ENCODE results near the gene SPATS1. TPM values are rescaled to one million over a fixed set of nuclear protein-coding genes. Genes with fewer than 3 reads are reported as not detected.

Gene SPATS1
- total and polyA plus RNA-seq, 2 donors (not counting 1 experiment from before 2014, with no cell fraction given) = not detected

DNA sequence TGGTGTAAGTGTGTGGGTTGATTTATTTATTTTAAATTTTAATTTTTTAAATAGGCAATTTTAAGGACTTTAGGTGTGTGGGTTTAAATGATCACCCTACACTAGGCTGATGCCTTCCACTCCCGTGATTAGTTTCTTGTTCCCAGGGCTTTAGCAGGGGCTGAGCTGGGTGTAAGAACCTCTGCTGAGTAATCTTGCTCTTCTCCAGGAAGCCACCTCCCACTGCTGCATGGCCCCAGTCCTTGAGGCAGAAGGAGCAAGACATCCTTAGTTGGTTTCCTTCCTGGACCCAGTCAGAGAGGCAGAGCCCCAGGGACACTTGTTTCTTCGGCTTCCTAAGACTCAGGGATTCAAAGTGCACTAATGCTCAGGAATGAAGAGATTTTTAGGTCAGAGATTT lies 25.2 kb downstream of the SPATS1 start:
- POLR2A ChIA-PET = no interaction called here
- no peak overlapping the region for H3K27ac ChIP-seq (ENCODE audit: low read length in 2 of 2)
- TF ChIP-seq, protein P1, sequence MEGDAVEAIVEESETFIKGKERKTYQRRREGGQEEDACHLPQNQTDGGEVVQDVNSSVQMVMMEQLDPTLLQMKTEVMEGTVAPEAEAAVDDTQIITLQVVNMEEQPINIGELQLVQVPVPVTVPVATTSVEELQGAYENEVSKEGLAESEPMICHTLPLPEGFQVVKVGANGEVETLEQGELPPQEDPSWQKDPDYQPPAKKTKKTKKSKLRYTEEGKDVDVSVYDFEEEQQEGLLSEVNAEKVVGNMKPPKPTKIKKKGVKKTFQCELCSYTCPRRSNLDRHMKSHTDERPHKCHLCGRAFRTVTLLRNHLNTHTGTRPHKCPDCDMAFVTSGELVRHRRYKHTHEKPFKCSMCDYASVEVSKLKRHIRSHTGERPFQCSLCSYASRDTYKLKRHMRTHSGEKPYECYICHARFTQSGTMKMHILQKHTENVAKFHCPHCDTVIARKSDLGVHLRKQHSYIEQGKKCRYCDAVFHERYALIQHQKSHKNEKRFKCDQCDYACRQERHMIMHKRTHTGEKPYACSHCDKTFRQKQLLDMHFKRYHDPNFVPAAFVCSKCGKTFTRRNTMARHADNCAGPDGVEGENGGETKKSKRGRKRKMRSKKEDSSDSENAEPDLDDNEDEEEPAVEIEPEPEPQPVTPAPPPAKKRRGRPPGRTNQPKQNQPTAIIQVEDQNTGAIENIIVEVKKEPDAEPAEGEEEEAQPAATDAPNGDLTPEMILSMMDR (IDR thresholded peaks at IDR 0.05) = no peak
- TF ChIP-seq EZH2 (IDR thresholded peaks at IDR 0.05; ENCODE audit: borderline replicate concordance, insufficient read depth, low read depth, low read length, poor library complexity, severe bottlenecking) = no peak
- Mint-ChIP-seq H3K4me3 (no peak overlapping the region), H3K27ac (no peak overlapping the region), H3K9me3 (ENCODE audit: insufficient read depth) (no peaks in the 10 kb centered on the region), H3K4me1 (peaks cover 10% of the 10 kb centered on the region), H3K27me3 (peaks cover 18% of the 10 kb centered on the region)
- DNase-seq (no peak), ATAC-seq (ENCODE audit: low read depth) (no peak)
- no peak overlapping the region for H3K4me2 ChIP-seq (replicated peaks; ENCODE audit: low read depth, low read length, poor library complexity, severe bottlenecking)
- no peak overlapping the region for H2AFZ ChIP-seq (ENCODE audit: insufficient read depth, low read depth, low read length, poor library complexity, severe bottlenecking)
- H3K9ac ChIP-seq (ENCODE audit: low read length) = no peak overlapping the region
- CTCF ChIA-PET = no interaction called here
- intact Hi-C loops (cut with micrococcal nuclease) = no loop called here
- no peaks in the 10 kb centered on the region for H3K79me2 ChIP-seq (ENCODE audit: control insufficient read depth, insufficient read depth, low read length)
- H4K20me1 ChIP-seq (ENCODE audit: control insufficient read depth, insufficient read depth, low read length, poor library complexity, severe bottlenecking) = no peaks in the 10 kb centered on the region
- H3K27me3 ChIP-seq (replicated peaks in 1 of 4; ENCODE audit: control extremely low read depth in 1 of 4, control insufficient read depth in 3 of 4, insufficient read depth in 4 of 4, low read length in 3 of 4) = peaks cover 0 to 4% (median 2%) of the 10 kb centered on the region in 4 experiments
- no peaks in the 10 kb centered on the region for H3K9me3 ChIP-seq (ENCODE audit: control extremely low read depth in 1 of 3, control insufficient read depth in 2 of 3, insufficient read depth in 1 of 3, low read length in 2 of 3)
- no peak overlapping the region for H3K4me3 ChIP-seq (ENCODE audit: control extremely low read depth in 1 of 5, extremely low read depth in 1 of 5, insufficient read depth in 1 of 5, low read depth in 2 of 5, low read length in 4 of 5)
- no peaks in the 10 kb centered on the region for H3K4me1 ChIP-seq (ENCODE audit: control insufficient read depth in 2 of 2, insufficient read depth in 2 of 2, low read length in 2 of 2)
- no peaks in the 10 kb centered on the region for H3K36me3 ChIP-seq (replicated peaks in 1 of 2; ENCODE audit: control extremely low read depth in 1 of 2, control insufficient read depth in 1 of 2, extremely low read depth in 1 of 2, insufficient read depth in 2 of 2, low read length in 1 of 2)
- 0% methylated on average over 1 of the region's 2 CpGs for WGBS (ENCODE audit: insufficient coverage)

DNA sequence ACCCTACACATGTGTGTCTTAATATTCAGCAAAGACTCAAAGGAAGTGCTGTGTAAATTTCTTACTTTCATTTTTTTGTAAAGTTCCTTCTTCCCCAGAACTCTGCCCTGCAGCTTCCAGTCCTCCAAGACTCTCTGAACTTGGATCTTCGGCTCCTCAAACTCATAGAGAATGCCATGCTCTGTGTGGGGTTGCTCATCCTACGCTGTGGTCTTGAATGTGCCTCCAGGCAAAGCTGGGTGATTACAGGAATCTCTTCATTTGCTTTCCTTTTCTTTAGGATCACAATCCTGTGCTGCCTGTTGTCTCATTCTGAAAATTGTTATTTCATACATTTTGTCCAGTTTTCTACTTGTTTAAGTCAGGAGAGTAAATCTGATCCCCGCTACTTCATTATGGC lies 30.6 kb downstream of the SPATS1 start:
- Histone ChIP-seq H3K79me2 (ENCODE audit: control insufficient read depth, insufficient read depth, low read length) (no peaks in the 10 kb centered on the region), H3K4me3 (ENCODE audit: control extremely low read depth in 1 of 5, extremely low read depth in 1 of 5, insufficient read depth in 1 of 5, low read depth in 2 of 5, low read length in 4 of 5) (no peak overlapping the region), H3K4me2 (replicated peaks; ENCODE audit: low read depth, low read length, poor library complexity, severe bottlenecking) (no peak overlapping the region), H4K20me1 (ENCODE audit: control insufficient read depth, insufficient read depth, low read length, poor library complexity, severe bottlenecking) (no peaks in the 10 kb centered on the region), H3K4me1 (ENCODE audit: control insufficient read depth in 2 of 2, insufficient read depth in 2 of 2, low read length in 2 of 2) (no peaks in the 10 kb centered on the region), H2AFZ (ENCODE audit: insufficient read depth, low read depth, low read length, poor library complexity, severe bottlenecking) (no peak overlapping the region), H3K9me3 (ENCODE audit: control extremely low read depth in 1 of 3, control insufficient read depth in 2 of 3, insufficient read depth in 1 of 3, low read length in 2 of 3) (peaks cover 0 to 3% (median 0%) of the 10 kb centered on the region in 3 donors), H3K9ac (ENCODE audit: low read length) (no peak overlapping the region), H3K27me3 (replicated peaks in 1 of 4; ENCODE audit: control extremely low read depth in 1 of 4, control insufficient read depth in 3 of 4, insufficient read depth in 4 of 4, low read length in 3 of 4) (peaks cover 0 to 8% (median 6%) of the 10 kb centered on the region in 4 experiments), H3K27ac (ENCODE audit: low read length in 2 of 2) (no peak overlapping the region), H3K36me3 (replicated peaks in 1 of 2; ENCODE audit: control extremely low read depth in 1 of 2, control insufficient read depth in 1 of 2, extremely low read depth in 1 of 2, insufficient read depth in 2 of 2, low read length in 1 of 2) (no peaks in the 10 kb centered on the region)
- intact Hi-C loops (cut with micrococcal nuclease) = no loop called here
- no peak overlapping the region for H3K27ac Mint-ChIP-seq
- H3K27me3 Mint-ChIP-seq = peaks cover 28% of the 10 kb centered on the region
- TF ChIP-seq, protein P1 (IDR thresholded peaks at IDR 0.05) = no peak
- no peak for TF ChIP-seq EZH2 (IDR thresholded peaks at IDR 0.05; ENCODE audit: borderline replicate concordance, insufficient read depth, low read depth, low read length, poor library complexity, severe bottlenecking)
- no peaks in the 10 kb centered on the region for H3K4me1 Mint-ChIP-seq
- ChIA-PET CTCF (no interaction called here), POLR2A (no interaction called here)
- H3K9me3 Mint-ChIP-seq (ENCODE audit: insufficient read depth) = no peaks in the 10 kb centered on the region
- ATAC-seq (ENCODE audit: low read depth) (no peak), DNase-seq (no peak)
- H3K4me3 Mint-ChIP-seq = no peak overlapping the region
- 88% methylated on average over 1 of the region's 3 CpGs for WGBS (ENCODE audit: insufficient coverage)
